NCI-H510A (cell line): ENCODE measurements around the gene SUCLG2.
"Not testable (repeated sequence)": the region's sequence is repeated elsewhere in the genome, so short reads cannot be mapped to it uniquely, and the experiment has no call there.

Source experiments
- DNase-seq: peaks from one replicate; lab custom pipeline; 2025; lab: John Stamatoyannopoulos, UW

SUCLG2 gene

GRCh38 chr3:67608034-67608433 is 46.4 kb downstream of the SUCLG2 start:
- DNase-seq: no peak

GRCh38 chr3:67605377-67605776 is 49.0 kb downstream of the SUCLG2 start:
- DNase-seq: no peak

GRCh38 chr3:67602816-67603215 is 51.6 kb downstream of the SUCLG2 start:
- no peak for DNase-seq

- DNase-seq: no peak
Measured at GRCh38 chr3:67601919-67602608, 52.3 kb downstream of the SUCLG2 start.

- DNase-seq: no peak
Measured at GRCh38 chr3:67601385-67601784, 53.0 kb downstream of the SUCLG2 start.

- no peak for DNase-seq
Measured at GRCh38 chr3:67599821-67600220, 54.6 kb downstream of the SUCLG2 start.

- no peak for DNase-seq
Measured at GRCh38 chr3:67598814-67599556, 55.4 kb downstream of the SUCLG2 start.

- no peak for DNase-seq
Measured at GRCh38 chr3:67595424-67595823, 59.0 kb downstream of the SUCLG2 start.

GRCh38 chr3:67593761-67594234 is 60.6 kb downstream of the SUCLG2 start:
- DNase-seq: no peak

- DNase-seq: no peak
Measured at GRCh38 chr3:67592057-67592456, 62.4 kb downstream of the SUCLG2 start.

GRCh38 chr3:67587811-67588210 is 66.6 kb downstream of the SUCLG2 start:
- DNase-seq: no peak

- DNase-seq: no peak
Measured at GRCh38 chr3:67587301-67587700, 67.1 kb downstream of the SUCLG2 start.

- not testable (repeated sequence) for DNase-seq
Measured at GRCh38 chr3:67584608-67585007, 69.8 kb downstream of the SUCLG2 start.

- no peak for DNase-seq
Measured at GRCh38 chr3:67580430-67581000, 73.9 kb downstream of the SUCLG2 start.

- DNase-seq: no peak
Measured at GRCh38 chr3:67578416-67578815, 76.0 kb downstream of the SUCLG2 start.

GRCh38 chr3:67576441-67576840 is 78.0 kb downstream of the SUCLG2 start:
- DNase-seq: no peak

GRCh38 chr3:67569324-67569723 is 85.1 kb downstream of the SUCLG2 start:
- no peak for DNase-seq

GRCh38 chr3:67567893-67568292 is 86.5 kb downstream of the SUCLG2 start:
- DNase-seq: no peak

GRCh38 chr3:67564973-67565372 is 89.4 kb downstream of the SUCLG2 start:
- no peak for DNase-seq

- DNase-seq: no peak
Measured at GRCh38 chr3:67564008-67564407, 90.4 kb downstream of the SUCLG2 start.

- DNase-seq: no peak
Measured at GRCh38 chr3:67561667-67562394, 92.6 kb downstream of the SUCLG2 start.

- no peak for DNase-seq
Measured at GRCh38 chr3:67561266-67561665, 93.1 kb downstream of the SUCLG2 start.
